Measurements from ENCODE around the gene ERC2.

ERC2 gene

GRCh38 chr3:56309465-56309864 is 158.8 kb downstream of the ERC2 start:
- DNase-seq (ENCODE audit: low read depth): no peak
- no peak overlapping the region for H3K4me3 ChIP-seq (ENCODE audit: low read depth, low read length)
- no peak for TF ChIP-seq CTCF (IDR thresholded peaks at IDR 0.05; ENCODE audit: control insufficient read depth, extremely low read depth, insufficient read depth)

GRCh38 chr3:56308471-56308870 is 159.8 kb downstream of the ERC2 start:
- TF ChIP-seq CTCF (IDR thresholded peaks at IDR 0.05; ENCODE audit: control insufficient read depth, extremely low read depth, insufficient read depth): no peak
- DNase-seq (ENCODE audit: low read depth): no peak
- H3K4me3 ChIP-seq (ENCODE audit: low read depth, low read length): no peak overlapping the region

GRCh38 chr3:56304069-56304468 is 164.2 kb downstream of the ERC2 start:
- no peak for DNase-seq (ENCODE audit: low read depth)
- no peak overlapping the region for H3K4me3 ChIP-seq (ENCODE audit: low read depth, low read length)
- no peak for TF ChIP-seq CTCF (IDR thresholded peaks at IDR 0.05; ENCODE audit: control insufficient read depth, extremely low read depth, insufficient read depth)

- H3K4me3 ChIP-seq (ENCODE audit: low read depth, low read length): no peak overlapping the region
- no peak for DNase-seq (ENCODE audit: low read depth)
- TF ChIP-seq CTCF (IDR thresholded peaks at IDR 0.05; ENCODE audit: control insufficient read depth, extremely low read depth, insufficient read depth): peak; percentile 38
These were observed 164.8 kb downstream of the ERC2 start for GRCh38 chr3:56303487-56303886.

GRCh38 chr3:56302417-56302816 is 165.8 kb downstream of the ERC2 start:
- TF ChIP-seq CTCF (IDR thresholded peaks at IDR 0.05; ENCODE audit: control insufficient read depth, extremely low read depth, insufficient read depth): 0 out of 2 replicates have a peak, but pooled peaks have one; percentile 29
- no peak for DNase-seq (ENCODE audit: low read depth)
- H3K4me3 ChIP-seq (ENCODE audit: low read depth, low read length): no peak overlapping the region

GRCh38 chr3:56297281-56297840 is 170.9 kb downstream of the ERC2 start:
- DNase-seq (ENCODE audit: low read depth): no peak
- TF ChIP-seq CTCF (IDR thresholded peaks at IDR 0.05; ENCODE audit: control insufficient read depth, extremely low read depth, insufficient read depth): no peak
- H3K4me3 ChIP-seq (ENCODE audit: low read depth, low read length): no peak overlapping the region

GRCh38 chr3:56296361-56296760 is 171.9 kb downstream of the ERC2 start:
- no peak overlapping the region for H3K4me3 ChIP-seq (ENCODE audit: low read depth, low read length)
- no peak for TF ChIP-seq CTCF (IDR thresholded peaks at IDR 0.05; ENCODE audit: control insufficient read depth, extremely low read depth, insufficient read depth)
- no peak for DNase-seq (ENCODE audit: low read depth)

Measured in LNCaP clone FGC (cell line).